Renal pelvis (tissue), 12 donors: Measurements from ENCODE around the gene C1QTNF9B. TPM values are rescaled to one million over a fixed set of nuclear protein-coding genes. Genes with fewer than 3 reads are reported as not detected.
A peak's percentile ranks its signal among the peaks of the same experiment; 100 is the strongest.
"Not testable (repeated sequence)": the region's sequence is repeated elsewhere in the genome, so short reads cannot be mapped to it uniquely, and the experiment has no call there.

Experiments used
- DNase-seq: peaks from one replicate; pipeline ENCODE4 v3.0.0-alpha.2; 2013
- long read RNA-seq, 16 experiments: transcript quantifications; one replicate each; lab custom pipeline, GENCODE V29; 2026
- polyA plus RNA-seq, 3 donors: library from polyadenylated mRNA; unstranded; fragments of 120-200 nt; gene quantifications; one replicate each; pipeline ENCODE4 v1.2.1, GENCODE V29; 2013; ENCODE audit not compliant: insufficient read length in 3 of 3

C1QTNF9B gene
- under 1 TPM; 0.50 to 0.95 (median 0.77) TPM for polyA plus RNA-seq
- long read RNA-seq, donor 1 = 0 reads
- long read RNA-seq, donor 2 = 0 reads
- long read RNA-seq, donor 3 = 0 reads
- long read RNA-seq, donor 4 = 0 reads
- long read RNA-seq, donor 5 = 0 reads
- long read RNA-seq, donor 6 = 0 reads
- long read RNA-seq, donor 7 = 0 reads
- long read RNA-seq, donor 8 = 0 reads
- long read RNA-seq, donor 9 = 0 reads
- long read RNA-seq, donor 10 = 0 reads
- long read RNA-seq, donor 11 = 0 reads
- long read RNA-seq, donor 12 = 0 reads
- long read RNA-seq, donor 13 = 0 reads
- long read RNA-seq, donor 14 = 0 reads
- long read RNA-seq, donor 15 = 0 reads
- long read RNA-seq, donor 16 = 0 reads

DNA sequence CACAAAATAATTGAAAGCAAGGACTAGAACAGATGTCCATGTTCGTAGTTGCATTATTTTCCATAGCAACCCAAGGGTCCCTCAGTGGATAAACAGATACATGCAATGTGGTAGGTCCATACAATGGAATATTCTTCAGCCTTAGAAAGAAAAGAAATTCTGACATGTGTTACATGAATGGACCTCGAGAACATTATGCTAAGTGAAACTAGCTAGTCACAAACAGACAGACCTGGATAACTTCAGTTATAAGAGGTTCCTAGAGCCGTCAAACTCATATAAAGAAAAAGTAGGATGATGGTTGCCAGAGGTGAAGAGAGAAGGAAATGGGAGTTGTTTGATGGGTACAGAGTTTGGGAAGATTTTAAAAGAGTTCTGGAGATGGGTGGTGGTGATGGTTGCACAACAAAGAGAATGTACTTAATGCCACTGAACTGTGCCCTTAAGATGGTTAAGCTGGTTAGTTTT is at the start of gene C1QTNF9B:
Gene C1QTNF9B, minus strand, starts transcription at position 51 of the 468 bp plus-strand sequence.
- not testable (repeated sequence) for DNase-seq

DNA sequence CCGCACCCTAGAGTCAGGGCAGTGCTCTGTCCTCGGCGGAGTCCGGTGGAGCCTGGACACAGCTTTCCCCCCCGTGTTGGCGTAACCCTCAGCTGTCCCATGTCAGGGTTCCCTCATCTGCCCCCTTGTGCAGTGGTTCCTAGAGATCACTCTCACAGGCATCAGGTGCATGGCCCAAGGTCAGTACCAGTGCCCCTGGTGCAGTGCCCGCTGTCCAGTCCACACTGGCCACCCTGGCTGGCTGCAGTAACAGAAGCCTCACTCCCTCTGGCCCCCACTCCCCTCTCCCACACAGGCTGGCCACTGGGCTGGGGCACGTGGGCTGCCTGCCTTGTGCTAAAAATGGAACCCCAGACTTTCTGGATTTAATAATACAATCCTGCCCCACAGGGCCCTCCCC is 49.6 kb upstream of the C1QTNF9B start:
- DNase-seq = no peak

DNA sequence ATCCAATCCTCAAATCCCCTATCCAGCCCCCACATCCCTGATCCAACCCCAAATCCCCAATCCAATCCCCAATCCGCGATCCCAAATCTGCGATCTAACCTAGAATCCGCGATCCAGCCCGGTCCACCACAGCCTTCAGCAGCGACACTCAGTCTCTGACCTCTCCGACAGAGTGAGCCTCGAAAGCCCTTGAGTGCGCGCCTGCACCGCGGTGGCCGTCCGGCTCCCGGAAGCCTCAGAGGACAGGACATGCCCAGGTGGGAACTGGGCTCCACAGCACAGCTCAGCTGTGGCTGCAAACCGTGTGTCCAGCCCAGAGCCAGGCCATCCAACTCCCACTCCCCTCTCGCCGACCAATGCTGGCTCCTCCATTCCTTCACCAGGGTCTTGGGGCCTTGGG is 48.8 kb upstream of the C1QTNF9B start:
- DNase-seq = no peak

DNA sequence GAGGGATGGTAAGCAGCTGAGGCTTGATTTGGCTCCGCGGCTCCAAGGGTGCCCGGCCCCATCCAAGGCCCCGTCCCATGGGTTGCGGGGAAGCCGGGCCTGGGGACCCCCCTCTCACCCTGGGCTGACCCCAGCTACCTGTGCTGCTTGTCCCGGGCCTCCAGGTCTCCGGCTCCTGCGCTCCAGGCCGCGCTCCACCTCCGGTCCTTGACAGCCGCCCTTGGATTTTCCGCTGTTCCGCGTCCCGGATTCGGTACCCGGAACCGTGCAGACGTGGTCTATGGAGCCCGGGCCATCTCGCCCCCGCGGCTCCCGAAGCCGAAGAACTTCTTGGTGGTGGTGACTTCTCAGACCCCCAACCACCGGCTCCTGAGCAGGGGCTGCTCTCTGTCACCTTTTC is 48.3 kb upstream of the C1QTNF9B start:
- DNase-seq = no peak

DNA sequence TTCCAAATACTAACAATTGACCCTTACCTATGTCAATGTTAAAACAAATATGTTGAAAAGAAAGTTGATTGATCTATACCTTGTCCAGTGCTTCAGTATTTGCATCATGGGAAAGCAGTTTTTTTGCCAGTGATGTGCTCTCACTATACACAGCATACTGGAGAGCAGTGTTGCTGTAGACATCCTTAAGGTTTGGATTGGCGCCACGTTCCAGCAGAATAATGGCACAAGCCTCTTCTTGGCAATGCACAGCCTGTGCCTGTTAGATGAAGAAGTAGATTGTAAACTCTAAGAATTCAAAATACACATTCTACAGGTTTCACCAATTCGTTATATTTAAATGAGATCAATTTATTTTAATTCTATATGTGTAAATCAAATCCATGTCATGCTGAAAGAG is 43.9 kb upstream of the C1QTNF9B start:
- DNase-seq = no peak

DNA sequence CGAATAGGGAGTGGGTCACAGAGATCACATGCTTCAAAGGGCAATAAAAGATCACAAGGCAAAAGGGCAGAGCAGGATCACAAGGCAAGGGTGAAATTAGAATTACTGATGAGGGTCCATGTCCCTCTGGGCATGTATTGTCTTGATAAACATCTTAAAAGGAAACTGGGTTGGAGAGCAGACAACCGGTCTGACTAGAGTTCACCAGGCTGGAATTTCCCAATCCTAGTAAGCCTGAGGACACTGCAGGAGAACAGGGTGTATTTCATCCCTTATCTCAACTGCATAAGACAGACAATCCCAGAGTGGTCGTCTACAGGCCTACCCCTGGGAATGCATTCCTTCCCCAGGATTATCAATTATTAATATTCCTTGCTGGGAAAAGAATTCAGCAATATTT is 42.4 kb upstream of the C1QTNF9B start:
- not testable (repeated sequence) for DNase-seq

DNA sequence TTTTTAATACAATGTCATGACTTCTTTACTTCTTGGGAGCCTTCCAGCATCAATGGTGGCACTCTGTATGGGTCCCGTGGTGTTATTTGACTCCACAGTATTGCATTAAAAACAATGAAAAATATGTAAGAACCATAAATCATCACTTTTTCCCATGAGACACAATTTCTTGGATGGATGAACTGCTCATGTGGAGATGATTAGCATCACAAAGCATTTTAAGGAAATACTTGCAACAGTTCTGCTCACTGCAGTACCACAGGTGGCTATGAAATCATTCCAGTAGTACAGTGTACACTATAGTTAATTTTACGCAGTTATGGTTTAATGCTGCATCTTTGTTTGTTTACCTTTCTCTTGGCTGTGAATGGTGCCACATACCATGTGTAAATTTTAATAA is 37.2 kb upstream of the C1QTNF9B start:
- DNase-seq = no peak

DNA sequence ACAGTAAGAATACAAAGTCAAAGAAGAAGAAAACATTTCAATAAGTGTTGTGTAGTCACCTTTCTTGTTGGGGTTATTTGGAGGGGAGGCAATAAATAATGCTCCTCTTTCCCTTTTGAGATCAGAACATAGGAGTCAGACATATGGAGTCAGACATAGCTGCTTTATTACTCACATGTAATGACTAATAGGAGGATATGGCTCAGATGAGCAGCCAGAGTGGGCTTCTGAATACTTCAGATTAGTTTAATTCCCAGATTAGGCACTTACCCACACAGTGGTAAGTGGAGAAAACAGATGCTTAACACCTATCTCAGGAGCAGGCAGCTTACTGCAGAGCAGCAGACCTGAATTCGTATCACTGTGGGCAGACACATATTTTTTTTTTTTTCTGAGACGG is 31.7 kb upstream of the C1QTNF9B start:
- no peak for DNase-seq

DNA sequence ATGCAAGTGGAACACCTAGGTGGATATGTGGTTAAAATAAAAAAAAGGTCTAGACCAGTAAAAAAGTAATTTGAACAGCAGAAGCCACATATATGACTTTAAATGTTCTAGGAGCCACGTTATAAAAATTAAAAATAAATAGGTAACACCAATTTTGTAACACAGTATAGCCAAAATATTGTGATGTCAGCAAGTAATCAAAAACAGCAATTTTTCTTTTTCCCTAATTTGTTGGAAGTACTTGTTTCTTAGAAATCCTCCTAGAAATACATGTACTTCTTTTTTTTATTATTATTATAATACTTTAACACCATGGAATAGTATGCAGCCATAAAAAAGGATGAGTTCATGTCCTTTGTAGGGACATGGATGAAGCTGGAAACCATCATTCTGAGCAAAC is 25.7 kb upstream of the C1QTNF9B start:
- no peak for DNase-seq

DNA sequence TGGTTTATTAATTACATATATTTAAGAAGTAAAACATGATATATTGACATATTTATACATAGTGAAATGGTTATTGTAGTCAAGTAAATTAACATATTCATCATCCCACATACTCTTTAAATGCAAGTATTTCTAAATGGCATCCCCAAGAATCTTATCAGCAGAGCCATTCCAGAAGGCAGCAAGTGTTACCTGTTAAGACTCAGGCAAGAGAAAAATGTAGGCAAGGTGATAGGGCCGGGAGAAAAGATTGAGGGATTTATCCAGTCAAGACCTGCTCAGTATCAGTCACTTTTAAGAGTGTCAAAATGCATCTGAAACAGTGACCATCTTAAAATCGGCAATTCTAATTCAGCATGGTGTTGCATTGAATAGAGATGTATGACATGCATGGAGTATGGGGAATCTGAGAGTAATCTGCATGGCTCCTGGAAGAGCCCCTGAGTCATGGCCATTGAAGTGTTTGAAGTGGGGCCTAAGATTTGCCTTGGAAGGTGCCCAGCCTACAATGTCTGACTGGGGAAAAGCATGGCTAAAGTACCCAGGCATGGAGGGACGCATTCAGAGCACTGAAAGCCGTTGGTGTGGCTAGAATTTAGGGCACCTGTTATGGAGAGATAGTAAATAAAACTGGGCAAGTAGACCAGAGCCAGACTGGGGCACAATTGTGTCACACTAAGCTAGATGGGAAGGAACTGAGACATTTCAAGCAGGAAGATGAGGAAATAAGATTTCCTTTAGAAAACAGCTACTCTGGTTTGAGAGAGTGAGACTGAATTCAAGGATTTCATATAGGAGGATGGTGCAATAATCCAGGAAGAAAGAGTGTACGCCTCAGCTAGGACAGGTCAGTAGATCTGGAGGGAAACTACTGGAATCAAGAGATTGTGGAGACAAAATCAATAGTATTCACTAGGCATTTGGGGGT is 25.0 kb upstream of the C1QTNF9B start:
- no peak for DNase-seq

DNA sequence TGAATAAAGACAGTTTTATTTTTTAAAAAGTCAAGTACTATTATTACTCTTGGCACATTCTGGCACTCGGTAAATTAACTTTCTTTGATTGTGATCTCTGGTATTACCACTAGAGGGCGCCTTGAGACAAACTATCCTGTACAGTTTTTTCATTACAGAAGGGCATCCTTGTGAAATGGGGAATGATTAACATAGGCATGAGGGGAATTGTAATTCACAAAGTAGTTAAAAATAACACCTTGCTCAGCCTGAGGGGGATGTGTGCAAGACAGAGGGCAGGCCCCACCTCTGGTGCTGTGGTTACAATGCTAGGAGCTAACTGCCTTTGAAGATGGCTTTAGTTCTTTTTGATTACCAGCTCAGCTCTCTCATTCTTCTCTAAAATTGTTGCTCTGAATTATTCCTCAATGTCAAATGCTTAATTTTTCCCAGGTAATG is 24.2 kb upstream of the C1QTNF9B start:
- DNase-seq = peak; percentile 66

DNA sequence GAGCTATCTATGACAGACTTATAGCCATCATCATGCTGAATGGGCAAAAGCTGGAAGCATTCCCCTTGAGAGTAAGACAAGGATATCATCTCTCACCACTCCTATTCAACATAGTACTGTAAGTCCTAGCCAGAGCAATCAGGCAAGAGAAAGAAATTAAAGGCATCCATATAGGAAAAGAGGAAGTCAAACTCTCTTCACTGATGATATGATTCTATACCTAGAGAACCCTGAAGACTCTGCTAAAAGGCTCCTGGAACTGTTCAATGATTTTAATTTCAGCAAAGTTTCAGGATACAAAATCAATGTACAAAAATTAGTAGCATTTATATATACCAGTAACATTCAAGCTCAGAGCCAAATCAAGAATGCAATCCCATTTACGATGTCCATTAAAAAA is 21.7 kb upstream of the C1QTNF9B start:
- DNase-seq = no peak

DNA sequence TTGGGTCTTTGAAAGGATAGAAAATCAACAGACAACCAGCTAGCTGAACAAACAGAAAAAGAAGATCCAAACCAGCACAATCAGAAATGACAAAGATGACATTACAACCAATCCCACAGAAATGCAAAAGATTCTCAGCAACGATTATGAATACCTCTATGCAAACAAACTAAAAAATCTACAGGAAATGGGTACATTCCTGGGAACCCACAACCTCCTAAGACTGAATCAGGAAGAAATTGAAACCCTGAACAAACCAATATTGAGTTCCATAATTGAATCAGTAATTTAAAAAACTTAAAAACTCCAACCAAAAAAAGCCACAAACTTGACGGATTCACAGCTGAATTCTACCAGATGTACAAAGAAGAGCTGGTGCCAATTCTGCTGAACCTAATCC is 20.9 kb upstream of the C1QTNF9B start:
- DNase-seq = no peak

DNA sequence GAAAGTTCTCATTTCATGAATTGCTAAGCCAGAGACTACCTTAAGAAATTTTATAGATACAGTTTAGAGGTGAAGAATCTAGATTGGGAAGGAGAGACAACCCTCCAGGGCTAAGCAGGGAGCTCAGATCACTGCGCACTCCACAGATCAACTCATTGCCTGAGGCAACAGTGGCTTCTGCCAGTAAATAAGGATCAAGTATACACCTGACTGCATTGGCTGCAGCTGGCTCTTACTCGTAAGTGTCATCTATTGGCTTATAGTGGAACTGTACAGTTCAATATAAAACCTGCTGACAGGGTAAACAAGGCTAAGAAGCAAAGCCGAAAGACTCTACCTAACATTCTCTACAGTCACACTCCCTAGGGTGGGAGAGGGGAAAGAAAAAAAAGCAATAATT is 18.0 kb upstream of the C1QTNF9B start:
- no peak for DNase-seq

DNA sequence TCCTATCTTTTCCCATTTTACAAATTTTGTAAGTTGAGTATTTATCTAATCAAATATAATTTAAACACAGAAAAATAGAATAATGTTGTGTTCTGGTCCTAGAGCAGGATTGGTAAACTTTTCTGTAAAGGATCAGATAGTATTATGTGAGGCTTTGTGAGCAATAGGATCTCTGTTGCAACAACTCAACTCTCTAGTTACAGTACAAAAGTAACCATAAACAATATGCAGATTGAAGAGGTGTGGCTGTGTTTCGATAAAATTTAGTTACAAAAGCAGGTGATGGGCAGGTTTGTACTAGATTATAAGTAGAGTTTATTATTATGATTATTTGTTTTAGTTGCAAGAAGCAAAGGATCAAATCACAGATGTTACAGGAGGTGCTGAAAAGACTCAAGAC is 15.2 kb upstream of the C1QTNF9B start:
- DNase-seq = no peak

DNA sequence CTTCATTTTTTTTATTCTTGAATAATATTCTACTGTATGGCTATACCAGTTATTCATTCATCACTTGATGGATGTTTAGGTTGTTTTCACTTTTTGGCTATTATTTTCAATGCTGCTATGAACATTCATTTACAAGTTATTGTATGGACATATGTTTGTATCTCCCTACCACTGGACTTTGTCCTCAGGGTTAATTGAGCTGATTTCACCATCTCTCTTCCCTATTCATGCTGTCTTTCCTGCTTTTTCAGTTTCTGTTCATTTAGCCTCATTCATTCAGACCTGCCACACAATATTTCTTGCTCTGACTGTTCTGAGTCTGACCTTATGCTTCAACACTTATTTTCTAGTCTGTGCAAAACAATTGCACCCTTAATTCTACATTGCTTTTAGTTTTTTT is 12.3 kb upstream of the C1QTNF9B start:
- DNase-seq = no peak

DNA sequence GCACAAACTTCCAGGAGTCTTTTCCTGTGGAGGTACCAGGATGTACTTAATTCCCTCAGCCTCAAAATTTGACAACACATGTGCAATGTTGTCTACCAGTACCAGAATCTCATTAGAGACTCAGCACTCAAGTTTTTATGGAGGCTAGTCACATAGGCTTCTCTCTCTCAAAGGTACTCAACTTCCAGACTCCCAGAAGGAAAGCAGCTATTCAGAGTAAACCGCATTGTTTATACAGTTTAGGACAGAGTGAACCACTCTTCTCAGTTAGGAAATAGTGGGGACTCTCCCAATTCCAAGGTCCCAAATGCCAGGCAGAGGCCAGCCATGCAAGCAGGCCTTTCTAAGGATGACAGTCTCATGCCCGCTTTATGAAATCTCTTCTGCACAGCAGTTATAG is 8.5 kb upstream of the C1QTNF9B start:
- no peak for DNase-seq

DNA sequence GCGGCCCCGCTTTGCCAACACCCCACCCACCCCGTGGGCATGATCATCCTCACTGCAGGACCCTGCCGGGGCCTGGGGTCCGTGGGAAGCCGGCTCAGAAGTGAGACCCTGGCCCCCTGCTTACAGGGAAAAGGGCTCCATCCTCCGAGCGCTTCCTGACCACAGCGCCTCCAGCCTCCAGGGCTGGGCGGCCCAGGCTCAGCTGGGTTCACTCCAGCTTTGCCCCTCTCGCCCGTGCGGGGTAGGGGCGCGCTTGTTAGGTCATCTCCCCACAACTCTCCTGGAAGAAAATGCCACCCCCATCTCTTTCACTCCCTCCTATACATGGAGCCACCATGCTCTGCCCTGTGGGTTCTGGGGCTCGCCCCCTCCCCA is 6.6 kb upstream of the C1QTNF9B start:
- DNase-seq = no peak

DNA sequence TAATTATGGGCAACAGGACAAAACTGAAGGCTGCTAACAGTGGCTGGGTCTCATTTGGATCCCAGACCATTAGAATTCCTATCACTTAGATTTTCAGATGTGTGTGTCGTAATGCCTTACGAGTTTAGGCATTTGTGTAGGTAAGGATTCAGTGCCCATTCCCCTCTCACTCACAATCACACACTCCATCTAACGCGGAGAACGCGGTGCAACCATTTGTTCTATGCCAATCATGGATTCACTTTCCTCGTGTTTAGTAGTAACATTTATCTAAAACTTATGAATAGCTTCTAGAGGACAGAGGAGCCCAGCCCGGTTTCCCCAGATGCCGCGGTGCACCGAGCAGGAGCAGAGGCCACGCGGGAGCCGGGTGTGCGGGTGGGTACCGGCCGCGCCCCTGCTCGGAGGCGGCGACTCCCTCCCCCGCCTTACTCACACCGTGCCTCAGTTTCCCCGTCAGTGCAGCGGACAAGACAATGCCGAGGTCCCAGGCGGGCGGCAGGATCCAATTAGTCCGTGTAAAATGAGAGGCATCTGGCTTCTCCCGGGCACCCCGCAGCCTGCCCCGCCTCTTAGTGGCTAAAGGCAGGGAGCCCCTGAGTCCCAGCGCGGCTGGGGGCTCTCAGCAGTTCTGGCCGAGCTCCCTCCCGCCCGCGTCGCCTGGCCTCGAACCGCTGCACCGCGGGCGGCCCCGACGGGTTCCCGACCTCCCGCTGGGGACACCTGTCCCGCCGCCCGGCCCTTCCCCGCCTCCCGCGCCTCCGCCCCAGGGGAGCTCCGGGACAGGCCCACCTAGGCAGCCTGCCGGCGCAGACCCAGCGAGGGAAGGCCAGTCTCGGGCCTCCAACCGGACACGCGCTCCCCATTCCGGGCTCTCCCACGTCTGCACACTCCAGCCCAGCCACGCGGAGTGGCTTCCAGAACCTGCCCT is 5.9 kb upstream of the C1QTNF9B start:
- DNase-seq = no peak

DNA sequence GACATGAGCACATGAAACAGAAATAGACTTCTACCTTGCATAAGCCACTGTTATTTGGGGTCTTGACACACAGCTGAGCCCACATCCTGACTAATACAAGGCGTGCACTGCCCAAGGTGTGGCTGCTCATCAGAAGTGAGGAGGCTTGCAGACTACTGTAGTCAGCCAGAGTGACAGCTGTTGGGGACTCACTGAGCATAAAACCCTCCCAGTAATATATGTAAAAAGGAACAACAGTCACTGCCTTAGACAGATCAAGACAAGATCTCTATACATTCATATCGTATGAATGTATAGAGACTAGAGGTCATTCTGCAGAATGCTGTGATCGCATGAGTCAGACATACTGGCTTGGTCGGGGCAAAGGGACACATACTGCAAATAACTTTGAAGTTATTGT is 4.1 kb upstream of the C1QTNF9B start:
- no peak for DNase-seq

DNA sequence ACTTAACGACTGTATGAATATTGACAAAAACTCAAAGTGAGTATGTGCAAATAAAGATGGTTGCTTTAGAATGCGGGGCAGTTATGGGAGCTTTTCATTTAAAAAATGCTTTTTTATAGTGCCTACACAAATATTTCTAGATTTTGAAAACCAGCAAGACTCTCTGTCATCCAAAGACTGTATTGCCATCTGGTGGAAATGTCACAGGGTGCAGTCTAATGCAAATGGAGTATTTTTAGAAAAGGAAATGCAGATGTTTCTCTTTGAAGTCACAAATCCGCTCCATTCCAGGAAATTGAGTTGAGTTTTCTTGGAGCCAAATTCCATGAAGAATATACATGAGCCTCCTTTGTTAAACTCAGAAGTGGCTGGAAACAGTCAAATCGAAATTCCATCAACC is 2.3 kb upstream of the C1QTNF9B start:
- no peak for DNase-seq

DNA sequence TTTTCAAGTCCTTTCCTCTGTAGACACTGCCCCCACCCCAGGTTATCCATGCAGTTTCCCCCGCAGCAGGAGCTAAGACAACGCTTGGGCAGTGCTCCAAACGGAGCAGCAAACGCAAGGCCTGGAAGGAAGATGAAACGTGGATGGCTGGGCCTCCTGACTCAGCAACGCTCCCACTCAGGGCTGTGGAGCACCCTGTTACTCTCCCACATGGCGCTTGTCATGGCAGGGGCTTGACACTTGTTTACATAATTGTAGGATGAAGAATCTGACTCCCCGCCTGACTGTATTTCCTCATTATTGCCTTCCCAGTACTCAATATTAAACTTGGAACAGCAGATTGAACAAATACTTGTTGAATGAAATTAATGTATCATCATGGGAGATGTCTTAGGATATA is 799 bp upstream of the C1QTNF9B start:
- DNase-seq = no peak
